ENCODE measurements around the gene TSHZ1.
A peak's percentile ranks its signal among the peaks of the same experiment; 100 is the strongest.

The TSHZ1 gene

DNA sequence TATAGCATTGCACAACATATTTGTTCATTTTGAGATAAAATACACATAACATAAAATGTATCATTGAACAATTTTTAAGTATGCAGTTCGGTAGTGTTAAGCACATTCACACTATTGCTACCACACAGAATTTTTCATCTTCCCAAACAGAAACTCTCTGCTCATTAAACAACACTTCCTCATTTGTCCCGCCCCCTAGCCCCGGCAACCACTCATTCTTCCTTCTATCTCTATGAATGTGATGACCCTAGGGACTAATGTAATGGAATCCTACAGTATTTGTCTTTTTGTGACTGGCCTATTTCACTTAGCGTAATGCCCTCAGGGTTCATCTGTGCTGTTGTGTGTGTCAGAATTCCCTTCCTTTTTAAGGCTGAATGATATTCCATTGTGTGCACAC, 95.4 kb downstream of the TSHZ1 start:
- DNase-seq (ENCODE audit: low read depth in 2 of 2), result no peak

DNA sequence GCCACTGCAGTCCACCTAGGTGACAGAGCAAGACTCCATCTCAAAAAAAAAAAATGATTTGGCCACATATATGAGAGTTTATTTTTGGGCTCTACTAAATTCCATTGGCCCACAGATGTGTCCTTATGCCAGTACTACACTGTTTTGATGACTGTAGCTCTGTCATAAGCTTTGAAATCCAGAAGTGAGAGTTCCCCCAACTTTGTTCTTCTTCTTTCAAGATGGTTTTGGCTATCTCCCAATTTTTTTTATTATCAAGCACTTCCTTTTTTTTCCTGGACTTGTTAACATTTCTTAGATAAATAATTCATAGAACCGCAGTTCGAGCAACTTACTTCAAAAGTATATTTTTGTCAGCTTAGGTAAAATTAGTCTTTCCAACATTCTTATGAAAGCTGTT, 96.9 kb downstream of the TSHZ1 start:
- DNase-seq (ENCODE audit: low read depth in 2 of 2), result no peak

DNA sequence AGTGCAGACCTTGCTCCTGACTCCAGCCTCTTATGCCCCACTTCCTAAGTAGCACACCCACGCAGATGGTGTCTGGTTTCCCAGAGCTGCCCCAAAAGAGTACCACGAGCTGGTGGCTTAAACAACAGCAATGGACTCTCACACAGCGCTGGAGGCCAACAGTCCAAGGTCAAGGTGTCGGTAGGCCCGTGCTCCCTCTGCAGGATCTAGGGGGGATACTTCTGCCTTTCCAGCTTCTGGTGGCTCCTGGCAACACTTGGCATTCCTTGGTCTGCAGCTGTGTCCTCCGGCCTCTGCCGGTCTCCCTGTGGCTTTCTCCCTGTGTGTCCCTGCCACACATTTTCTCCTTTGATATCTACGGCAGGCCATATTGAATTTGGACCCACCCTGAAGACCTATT, 99.0 kb downstream of the TSHZ1 start:
- no peak for DNase-seq (ENCODE audit: low read depth in 2 of 2)

DNA sequence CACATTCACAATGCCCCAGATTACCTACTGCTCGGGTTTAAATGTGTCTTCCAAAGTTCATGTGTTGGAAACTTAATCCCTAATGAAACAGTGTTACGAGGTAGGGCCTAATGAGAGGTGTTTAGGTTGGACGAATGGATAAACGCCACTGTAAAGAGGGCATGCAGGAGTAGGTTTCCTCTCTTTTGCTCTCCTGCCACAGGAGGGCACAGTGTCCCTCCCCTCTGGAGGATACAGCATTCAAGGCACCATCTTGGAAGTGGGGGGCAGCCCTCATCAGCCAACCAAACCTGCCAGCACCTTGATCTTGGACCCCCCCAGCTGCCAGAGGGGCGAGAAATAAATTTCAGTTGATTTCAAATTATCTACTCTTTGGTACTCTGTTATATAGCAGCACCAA, 103.5 kb downstream of the TSHZ1 start:
- DNase-seq (ENCODE audit: low read depth in 2 of 2), result no peak

DNA sequence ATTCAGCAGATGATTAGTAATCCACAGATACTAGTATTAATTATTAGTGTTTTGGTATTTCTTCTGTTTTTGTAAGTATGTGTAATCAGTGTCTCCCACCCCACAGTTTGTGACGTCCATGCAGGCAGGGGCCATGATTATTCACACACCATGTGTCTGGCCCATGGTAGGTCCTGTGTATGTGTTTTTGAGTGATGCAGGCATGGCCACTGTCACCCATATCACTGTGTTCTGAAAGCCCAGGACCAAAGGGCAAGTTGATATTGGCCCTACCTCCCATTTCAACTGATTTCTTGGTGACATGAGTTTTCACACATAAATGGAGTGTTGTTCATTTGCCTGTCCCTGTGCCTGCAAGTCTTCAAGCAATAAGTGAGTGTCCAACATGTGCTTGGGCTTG, 104.0 kb downstream of the TSHZ1 start:
- no peak for DNase-seq (ENCODE audit: low read depth in 2 of 2)

DNA sequence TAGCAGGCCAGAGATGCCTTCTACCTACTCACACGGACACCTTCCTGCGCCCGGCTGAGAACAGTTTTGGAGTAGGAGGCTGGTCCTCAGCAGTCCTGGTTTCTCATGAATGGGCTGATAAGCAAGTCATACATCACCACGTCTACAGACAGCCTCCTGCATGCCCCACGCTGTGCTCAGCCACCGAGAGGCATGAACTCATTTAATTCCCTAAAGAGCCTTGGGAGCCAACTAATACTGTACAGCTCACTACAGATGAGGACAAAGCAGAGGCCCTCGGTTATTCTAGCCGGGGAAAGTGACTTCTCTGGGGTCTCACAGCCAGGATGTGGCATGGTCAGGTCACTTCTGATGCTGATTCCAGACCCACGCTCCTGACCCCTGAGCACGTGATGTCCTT, 105.6 kb downstream of the TSHZ1 start:
- no peak for DNase-seq (ENCODE audit: low read depth in 2 of 2)

DNA sequence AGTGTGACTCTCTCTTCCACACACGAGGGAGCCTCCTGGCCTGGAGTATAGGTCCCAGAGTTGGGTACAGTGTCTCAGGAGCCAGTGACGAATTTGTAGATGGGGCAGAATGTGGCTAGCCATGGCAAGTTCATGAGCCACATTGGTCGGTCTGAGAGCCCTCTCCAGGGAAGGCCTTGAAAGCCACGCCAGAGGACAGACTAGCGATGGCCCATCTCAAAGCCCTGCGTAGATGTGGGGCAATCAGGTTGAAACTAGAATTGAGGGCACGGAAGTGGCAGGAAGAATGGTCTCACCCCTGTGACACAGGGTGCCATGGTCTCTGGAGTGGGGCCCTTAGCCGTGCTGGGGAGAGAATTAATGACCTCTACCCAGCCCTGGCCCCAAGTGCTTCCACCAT, 106.2 kb downstream of the TSHZ1 start:
- no peak for DNase-seq (ENCODE audit: low read depth in 2 of 2)

DNA sequence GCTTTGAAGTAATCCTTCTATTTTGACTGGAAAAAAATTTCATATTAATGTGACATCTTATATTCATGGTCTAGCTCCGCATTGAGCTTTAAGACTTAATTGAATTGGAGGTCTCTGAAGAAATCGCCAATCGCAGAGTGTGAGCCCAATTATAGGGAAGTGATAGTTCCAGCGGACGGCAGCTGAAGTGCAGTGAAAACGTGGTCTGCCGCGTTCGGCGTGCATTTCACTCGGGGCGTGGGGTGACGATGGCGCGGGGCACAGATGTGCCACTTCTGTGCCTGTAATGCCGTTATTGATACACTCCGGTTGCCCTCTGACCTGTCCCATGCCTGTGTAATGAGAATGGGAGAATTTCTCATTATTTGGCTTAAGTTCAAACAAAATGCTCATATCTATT, 106.7 kb downstream of the TSHZ1 start:
- no peak for DNase-seq (ENCODE audit: low read depth in 2 of 2)

DNA sequence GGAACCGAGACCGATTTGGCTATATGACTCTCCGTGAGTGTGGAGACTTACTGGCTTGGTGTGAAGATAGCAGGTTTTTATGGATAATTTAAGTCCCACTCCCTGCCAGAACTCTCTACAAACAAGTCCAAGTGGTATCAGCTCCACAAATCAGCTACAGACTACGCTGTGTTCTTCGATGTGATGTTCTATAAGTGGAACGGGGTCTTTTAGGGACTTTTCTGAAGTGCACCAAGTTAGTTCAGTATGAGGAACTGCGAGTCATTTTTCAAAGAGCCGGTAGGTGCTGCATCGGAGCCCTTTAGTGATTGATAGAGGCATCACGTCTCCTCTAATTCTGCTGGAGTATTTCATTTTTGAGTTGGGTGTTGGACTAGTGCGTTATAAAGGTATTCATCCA, 107.1 kb downstream of the TSHZ1 start:
- no peak for DNase-seq (ENCODE audit: low read depth in 2 of 2)

DNA sequence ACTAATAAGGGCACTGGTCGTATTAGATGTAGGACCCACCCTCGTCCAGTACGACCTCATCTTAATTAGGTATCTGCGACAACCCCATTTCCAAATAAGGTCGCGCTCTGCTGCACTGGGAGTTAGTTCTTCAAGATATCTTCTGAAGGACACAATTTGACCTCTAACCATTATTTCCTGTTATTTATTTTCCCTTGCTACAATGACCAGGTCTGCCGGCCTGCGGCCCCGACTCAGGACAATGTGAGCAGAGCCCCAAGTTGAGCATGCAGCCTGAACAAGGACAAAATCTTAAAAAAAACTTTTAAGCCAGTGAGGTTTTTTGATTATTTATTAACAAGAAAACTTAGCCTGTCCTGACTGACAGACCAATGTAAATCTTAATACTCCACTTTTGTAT, 109.3 kb downstream of the TSHZ1 start:
- no peak for DNase-seq (ENCODE audit: low read depth in 2 of 2)

DNA sequence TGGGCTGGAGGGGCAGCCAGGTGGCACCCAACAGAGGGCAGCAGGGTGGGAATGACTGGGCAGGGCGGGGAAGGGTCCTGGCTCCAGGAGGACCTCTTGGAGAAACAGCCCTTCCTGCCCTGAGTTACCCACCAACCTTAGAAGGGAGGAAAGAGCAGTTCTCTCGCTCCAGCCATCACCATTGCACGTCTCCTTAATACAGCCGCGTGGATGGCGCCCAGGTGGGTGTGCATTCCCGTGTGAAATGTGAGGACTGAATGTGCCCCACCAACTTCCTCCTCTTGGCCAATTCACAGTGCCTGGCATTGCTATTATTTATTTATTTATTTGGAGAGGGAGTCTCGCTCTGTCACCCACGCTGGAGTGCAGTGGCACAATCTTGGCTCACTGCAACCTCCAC, 109.9 kb downstream of the TSHZ1 start:
- DNase-seq (ENCODE audit: low read depth in 2 of 2), result no peak

DNA sequence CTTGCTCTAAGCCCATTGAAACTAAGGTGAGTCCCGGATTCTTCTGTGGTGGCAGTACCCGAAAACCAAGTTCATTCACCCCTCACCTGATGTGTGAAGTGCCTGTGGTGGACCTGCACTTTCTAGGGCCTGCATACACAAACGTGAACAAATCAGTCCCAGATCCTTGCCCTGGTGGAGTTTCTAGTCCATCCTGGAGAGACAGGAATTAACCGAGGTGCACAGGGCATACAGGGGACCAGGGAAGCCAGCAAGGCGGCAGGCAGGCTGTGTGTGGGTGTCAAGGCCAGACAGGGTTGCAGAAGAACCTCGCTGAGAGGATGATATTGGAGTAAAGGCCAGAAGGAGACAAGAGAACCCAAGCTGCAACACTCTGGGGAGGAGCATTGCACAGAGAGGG, 110.8 kb downstream of the TSHZ1 start:
- DNase-seq (ENCODE audit: low read depth in 2 of 2), result no peak

DNA sequence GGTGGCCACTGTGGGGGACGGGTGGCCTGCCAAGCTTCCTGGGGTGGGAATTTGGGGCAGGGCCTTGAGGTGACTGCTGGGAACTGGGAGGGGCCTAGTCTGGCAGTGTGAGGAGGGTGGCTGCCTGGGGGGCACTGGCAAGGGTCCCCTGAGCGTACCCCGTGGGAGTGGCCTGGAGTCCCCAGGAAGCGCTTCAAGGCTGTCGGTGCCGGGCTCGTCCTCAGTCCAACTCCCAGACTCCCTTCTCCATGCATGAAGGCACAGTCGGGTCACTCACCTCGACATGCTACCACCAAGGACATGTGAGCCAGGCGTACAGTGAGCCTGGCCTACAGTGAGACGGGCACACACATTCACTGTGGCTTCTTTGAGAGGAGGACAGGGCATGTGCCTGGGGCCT, 111.6 kb downstream of the TSHZ1 start:
- no peak for DNase-seq (ENCODE audit: low read depth in 2 of 2)

DNA sequence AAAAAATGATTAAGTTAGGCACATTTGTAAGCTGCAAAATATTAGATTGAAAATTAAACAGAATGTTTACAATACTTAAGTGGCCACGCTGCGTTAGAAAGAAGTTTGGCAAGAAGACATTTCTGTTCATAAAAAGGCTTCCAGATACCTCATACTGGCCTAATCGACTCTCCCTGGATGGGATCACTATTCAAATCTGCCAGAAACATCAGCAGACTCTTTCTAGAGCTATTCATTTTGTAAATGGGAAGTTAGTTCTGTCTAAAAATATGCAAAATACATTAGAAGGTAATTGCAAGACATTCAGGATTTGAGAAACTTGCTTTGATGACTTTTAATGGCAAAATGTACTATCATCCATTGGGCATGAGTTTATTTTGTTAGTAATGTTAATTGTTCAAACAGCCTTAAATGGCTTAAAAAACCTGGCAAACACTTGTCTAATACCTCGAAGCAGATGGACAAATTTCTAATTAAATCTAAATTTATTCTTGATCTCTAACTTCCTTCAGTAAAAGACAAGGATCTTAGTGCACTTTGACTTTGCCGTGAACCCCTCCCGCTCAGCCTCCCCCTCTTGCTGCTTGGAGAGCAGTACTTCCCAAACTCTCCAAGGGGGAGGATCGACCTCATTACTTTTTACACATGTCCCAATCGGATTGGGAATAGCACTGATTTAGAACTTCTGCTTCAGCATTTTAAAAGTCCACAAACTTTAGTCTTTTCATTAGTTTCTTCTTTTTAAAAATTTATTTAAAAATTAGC, 113.4 kb downstream of the TSHZ1 start:
- DNase-seq (ENCODE audit: low read depth in 2 of 2), result no peak

DNA sequence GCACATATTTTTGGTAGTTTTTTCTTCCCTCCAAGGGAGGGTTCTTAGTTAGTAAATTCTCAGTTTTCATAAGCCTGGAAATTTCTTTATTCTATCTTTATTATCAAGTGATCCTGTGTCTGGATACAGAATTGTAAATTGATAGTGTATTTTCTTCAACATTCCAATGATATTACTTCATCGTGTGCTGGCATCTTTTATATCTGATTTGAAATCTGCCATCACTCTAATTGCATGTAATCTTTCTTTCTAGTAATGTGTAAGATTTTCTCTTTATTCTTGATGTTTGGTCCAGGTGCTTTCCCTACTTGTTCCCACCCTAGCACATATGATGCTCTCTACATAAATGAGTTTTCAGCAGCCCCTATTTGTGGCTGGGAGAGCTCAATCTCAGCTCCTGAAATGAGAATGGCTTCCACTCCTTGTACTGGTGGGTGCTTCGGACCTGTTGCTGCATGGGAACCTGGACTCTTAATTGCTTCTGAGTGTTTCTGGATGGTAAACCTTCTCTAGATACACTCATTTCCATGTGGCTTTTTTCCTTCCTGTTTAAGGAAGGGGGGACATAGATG, 114.2 kb downstream of the TSHZ1 start:
- no peak for DNase-seq (ENCODE audit: low read depth in 2 of 2)

DNA sequence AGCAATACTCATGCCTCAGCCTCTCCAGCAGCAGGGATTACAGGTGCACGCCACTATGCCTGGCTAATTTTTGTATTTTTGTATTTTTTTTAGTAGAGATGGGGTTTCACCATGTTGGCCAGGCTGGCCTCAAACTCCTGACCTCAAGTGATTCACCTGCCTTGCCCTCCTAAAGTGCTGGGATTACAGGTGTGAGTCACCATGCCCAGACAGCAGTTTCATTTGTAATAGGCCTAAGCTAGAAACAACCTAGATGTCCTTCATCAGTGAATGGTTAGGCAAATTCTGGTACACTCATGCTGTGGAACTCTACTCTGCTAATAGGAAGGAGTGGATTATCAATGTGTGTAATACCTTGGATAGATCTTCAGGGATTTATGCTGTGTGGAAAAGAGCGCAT, 119.2 kb downstream of the TSHZ1 start:
- peak; percentile 4 to 6 for DNase-seq (ENCODE audit: low read depth in 2 of 2)

DNA sequence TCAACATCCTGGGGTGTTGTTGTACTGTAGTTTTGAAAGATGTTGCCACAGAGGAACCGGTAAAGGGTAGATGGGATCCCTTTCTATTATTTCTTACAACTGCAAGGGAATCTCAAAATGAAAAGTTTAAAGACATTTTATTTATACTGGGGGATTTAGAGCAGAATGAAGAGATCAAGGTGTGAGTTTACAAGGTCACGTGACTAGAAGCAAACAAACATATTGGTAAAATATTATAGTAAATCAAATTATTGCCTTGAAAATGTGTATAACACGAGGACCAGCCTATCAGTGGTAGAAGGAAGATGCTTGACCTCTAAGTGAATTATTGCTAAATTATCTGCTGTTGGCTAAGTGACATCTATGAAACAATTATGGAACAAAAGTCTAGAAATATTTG, 119.7 kb downstream of the TSHZ1 start:
- no peak for DNase-seq (ENCODE audit: low read depth in 2 of 2)

DNA sequence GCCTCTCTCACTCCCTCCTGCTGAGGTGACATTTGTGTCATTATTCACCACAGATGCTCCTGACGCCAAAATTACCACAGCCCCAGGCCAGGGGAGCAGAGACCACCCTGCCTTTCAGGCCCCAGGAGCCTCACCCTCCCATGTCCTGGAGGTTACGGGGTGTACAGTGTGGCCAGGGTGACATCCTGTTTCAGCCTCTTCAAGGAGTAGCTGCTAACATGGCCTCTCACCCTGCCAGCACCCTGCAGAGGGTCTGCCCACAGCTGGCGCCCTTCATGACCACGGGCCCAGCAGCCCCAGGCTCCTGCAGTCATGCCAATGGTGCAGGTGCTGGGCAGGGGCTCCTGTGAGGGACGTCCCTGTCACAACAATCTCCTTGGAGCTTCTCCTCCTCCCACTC, 124.3 kb downstream of the TSHZ1 start:
- DNase-seq (ENCODE audit: low read depth in 2 of 2), result no peak

DNA sequence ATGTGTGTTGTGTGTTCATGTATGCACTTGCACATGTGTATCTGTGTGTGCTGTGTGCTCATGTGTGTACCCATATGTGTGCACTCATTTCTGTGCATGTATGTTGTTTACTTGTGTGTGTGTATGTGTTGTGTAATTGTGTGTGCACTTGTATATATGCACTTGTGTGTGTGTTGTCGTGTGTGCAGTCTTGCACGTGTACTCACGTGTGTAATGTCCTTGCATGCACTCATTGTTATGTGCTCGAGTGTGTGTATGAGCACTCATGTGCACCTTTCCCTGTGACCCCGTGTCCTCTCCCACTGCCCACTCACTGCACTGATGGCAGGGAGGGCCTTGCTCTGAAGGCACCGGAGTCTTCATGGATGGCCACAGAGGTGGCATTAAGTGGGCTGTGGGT, 124.9 kb downstream of the TSHZ1 start:
- DNase-seq (ENCODE audit: low read depth in 2 of 2), result no peak

DNA sequence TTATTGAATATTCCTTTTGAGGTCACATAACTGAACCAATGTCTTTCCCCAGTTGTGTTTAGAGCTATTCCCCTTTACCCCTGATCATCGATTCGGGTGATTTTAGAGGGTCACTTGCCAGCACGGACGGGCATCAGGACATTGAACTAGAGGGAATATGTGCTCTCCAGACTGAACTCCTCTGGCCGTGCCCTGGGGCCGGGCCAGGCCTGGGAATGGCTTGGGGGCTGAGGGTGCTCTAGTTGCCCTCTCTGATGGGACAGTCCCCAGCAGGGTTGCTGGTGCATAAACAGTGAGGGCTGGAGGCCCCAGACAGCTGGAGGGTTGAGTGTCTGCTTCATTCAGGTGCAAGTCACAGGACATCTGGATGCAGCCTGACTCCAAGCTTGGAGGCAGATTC, 126.2 kb downstream of the TSHZ1 start:
- no peak for DNase-seq (ENCODE audit: low read depth in 2 of 2)

DNA sequence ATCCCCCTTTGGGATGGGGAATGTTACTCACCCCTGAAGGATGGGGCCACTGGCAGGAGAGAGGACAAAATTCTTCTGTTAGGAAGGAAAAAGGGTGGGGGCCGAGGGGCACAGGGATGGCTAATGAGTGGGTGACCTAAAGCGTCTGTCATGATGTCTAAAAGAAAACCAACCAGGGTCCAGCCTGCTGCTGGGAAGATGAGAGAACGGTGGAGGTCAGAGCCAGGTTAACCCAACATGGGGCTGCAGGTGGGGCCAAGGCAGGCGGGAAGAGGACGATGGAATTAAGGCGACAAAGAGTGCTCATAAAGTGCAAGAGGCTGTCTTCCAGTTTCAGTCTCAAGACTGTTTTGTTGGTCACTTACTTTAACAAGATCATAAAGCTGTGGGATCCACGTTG, 126.8 kb downstream of the TSHZ1 start:
- no peak for DNase-seq (ENCODE audit: low read depth in 2 of 2)

DNA sequence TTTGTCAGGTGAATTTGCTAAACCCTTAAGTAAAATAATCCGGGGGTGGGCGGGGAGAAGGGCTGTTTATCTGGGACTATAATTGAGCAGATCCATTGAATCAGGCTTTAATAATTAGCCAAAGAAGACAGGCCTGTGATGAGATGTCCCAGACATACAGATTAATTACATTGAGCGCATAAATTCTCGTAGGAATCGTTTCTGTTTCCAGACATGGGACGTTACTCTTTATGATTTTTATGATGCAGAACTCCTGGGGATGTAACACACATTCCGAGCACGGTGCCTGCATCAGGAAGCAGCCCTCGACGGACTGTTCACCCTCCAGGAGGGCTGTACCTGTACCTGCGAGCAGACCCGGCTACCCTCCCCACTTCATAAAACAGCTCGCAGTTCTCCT, 128.0 kb downstream of the TSHZ1 start:
- DNase-seq (ENCODE audit: low read depth in 2 of 2), result no peak

Data from stimulated activated CD8-positive, alpha-beta memory T cell treated with anti-CD3 and anti-CD28 coated beads, Interleukin-15, amount 100 ng/mL, for 48 hours (primary cell).